Epithelial cell of proximal tubule (primary cell): ENCODE measurements around the gene C12orf57. TPM values are rescaled to one million over a fixed set of nuclear protein-coding genes. Genes with fewer than 3 reads are reported as not detected.

Experiments
- DNase-seq: peaks from one replicate; pipeline ENCODE4 v3.0.0-alpha.2; 2011; ENCODE audit warnings: low read depth
- H3K4me3 ChIP-seq: 2 replicates; pipeline ENCODE4 v1.5.1; 2011; ENCODE audit warnings: low read depth, mild to moderate bottlenecking, low read length
- CTCF ChIP-seq: conservative IDR thresholded peaks from 2 replicates; pipeline ENCODE4 v1.5.1; 2012; ENCODE audit warnings: low read depth, mild to moderate bottlenecking, low read length
- total RNA-seq: library from RNA; depleted of rRNA; stranded (reverse); fragments of >200 nt; gene quantifications from 2 replicates; pipeline ENCODE4 v1.2.3, GENCODE V29; 2015

Gene C12orf57
- total RNA-seq, 1 donor from 2014 or later, result 174 TPM

GRCh38 chr12:6951551-6952120 is 7.8 kb downstream of the C12orf57 start:
- no peak overlapping the region for H3K4me3 ChIP-seq
- DNase-seq, result no peak
- TF ChIP-seq CTCF, result no peak

GRCh38 chr12:6952121-6952862 is 8.5 kb downstream of the C12orf57 start:
- no peak for DNase-seq
- no peak overlapping the region for H3K4me3 ChIP-seq
- no peak for TF ChIP-seq CTCF

GRCh38 chr12:6952863-6953441 is 9.1 kb downstream of the C12orf57 start:
- DNase-seq, result no peak
- TF ChIP-seq CTCF, result no peak
- no peak overlapping the region for H3K4me3 ChIP-seq

GRCh38 chr12:6953442-6954315 is 9.9 kb downstream of the C12orf57 start:
- TF ChIP-seq CTCF, result no peak
- H3K4me3 ChIP-seq, result no peak overlapping the region
- DNase-seq, result no peak

- TF ChIP-seq CTCF, result no peak
- H3K4me3 ChIP-seq, result no peak overlapping the region
- no peak for DNase-seq
Measured at GRCh38 chr12:6954316-6955107, 10.7 kb downstream of the C12orf57 start.

GRCh38 chr12:6955108-6956020 is 11.5 kb downstream of the C12orf57 start:
- no peak overlapping the region for H3K4me3 ChIP-seq
- no peak for DNase-seq
- no peak for TF ChIP-seq CTCF
